Activated CD8-positive, alpha-beta T cell treated with anti-CD3 and anti-CD28 coated beads, Interleukin-2, amount 10 ng/mL, durations not matched to agents 7 days and 5 days (primary cell): Measurements from ENCODE around the gene COL16A1. TPM values are rescaled to one million over a fixed set of nuclear protein-coding genes. Genes with fewer than 3 reads are reported as not detected.

Experiments
- ATAC-seq: fragments of 150-1000 bp; cut with Tn5 transposase; one replicate; pipeline ENCODE4 v1.10.0; 2021; ENCODE audit warnings: moderate library complexity
- CTCF ChIA-PET: fragments of 350-600 bp; sonication (Branson Sonifier 250); formaldehyde crosslinking; loops from one replicate; lab custom pipeline; 2021; ENCODE audit warnings: antibody characterized with exemption; lab: Charles Lee
- POLR2A ChIA-PET: fragments of 350-600 bp; sonication (Branson Sonifier 250); formaldehyde crosslinking; loops from one replicate; lab custom pipeline; 2021; ENCODE audit warnings: antibody characterized with exemption; lab: Charles Lee
- DNase-seq: peaks from one replicate; pipeline ENCODE4 v3.0.0-alpha.2; 2020
- H3K27ac Mint-ChIP-seq: one replicate; pipeline ENCODE4 v1.8.0; 2021; ENCODE audit warnings: mild to moderate bottlenecking, mixed read lengths
- H3K27me3 Mint-ChIP-seq: one replicate; pipeline ENCODE4 v1.8.0; 2021; ENCODE audit warnings: low read depth, mixed read lengths
- H3K36me3 Mint-ChIP-seq: one replicate; pipeline ENCODE4 v1.8.0; 2021; ENCODE audit warnings: low read depth, mixed read lengths
- H3K4me1 Mint-ChIP-seq: one replicate; pipeline ENCODE4 v1.8.0; 2021; ENCODE audit warnings: low read depth, mixed read lengths
- H3K4me3 Mint-ChIP-seq: one replicate; pipeline ENCODE4 v1.8.0; 2021; ENCODE audit warnings: mild to moderate bottlenecking, mixed read lengths
- H3K9me3 Mint-ChIP-seq: one replicate; pipeline ENCODE4 v1.8.0; 2022; ENCODE audit warnings: mixed read lengths; ENCODE audit not compliant: insufficient read depth
- total RNA-seq, 2 experiments: library from RNA; stranded (reverse); gene quantifications; one replicate each; pipeline ENCODE4 v1.2.3, GENCODE V29; 2021

Gene COL16A1
- total RNA-seq, 2 experiments from 2014 or later: not detected

GRCh38 chr1:31651089-31651420 is 52.8 kb downstream of the COL16A1 start:
- no peak overlapping the region for H3K27ac Mint-ChIP-seq
- no peaks in the 10 kb centered on the region for H3K9me3 Mint-ChIP-seq
- no peaks in the 10 kb centered on the region for H3K27me3 Mint-ChIP-seq
- DNase-seq (no peak), ATAC-seq (no peak)
- H3K4me1 Mint-ChIP-seq: peaks cover 7% of the 10 kb centered on the region
- H3K36me3 Mint-ChIP-seq: no peaks in the 10 kb centered on the region
- no peak overlapping the region for H3K4me3 Mint-ChIP-seq
- CTCF ChIA-PET: interaction anchor here (1.0 kb wide), 1 partner anchor 33 kb away, joined by 3 read pairs; no protein-coding TSS in a partner anchor
- POLR2A ChIA-PET: interaction anchor here (0.8 kb wide), 1 partner anchor 81 kb away, joined by 3 read pairs; no protein-coding TSS in a partner anchor

GRCh38 chr1:31650161-31651088 is 53.4 kb downstream of the COL16A1 start:
- H3K4me3 Mint-ChIP-seq: no peak overlapping the region
- H3K9me3 Mint-ChIP-seq: no peaks in the 10 kb centered on the region
- ChIA-PET POLR2A (interaction anchor here (0.8 kb wide), 1 partner anchor 82 kb away, joined by 3 read pairs; no protein-coding TSS in a partner anchor), CTCF (interaction anchor here (1.0 kb wide), 1 partner anchor 32 kb away, joined by 3 read pairs; no protein-coding TSS in a partner anchor)
- H3K27me3 Mint-ChIP-seq: no peaks in the 10 kb centered on the region
- ATAC-seq (no peak), DNase-seq (no peak)
- H3K27ac Mint-ChIP-seq: no peak overlapping the region
- H3K4me1 Mint-ChIP-seq: peaks cover 14% of the 10 kb centered on the region
- H3K36me3 Mint-ChIP-seq: no peaks in the 10 kb centered on the region

GRCh38 chr1:31648641-31649357 is 55.0 kb downstream of the COL16A1 start:
- no peak overlapping the region for H3K27ac Mint-ChIP-seq
- DNase-seq: no peak
- H3K36me3 Mint-ChIP-seq: no peaks in the 10 kb centered on the region
- CTCF ChIA-PET: interaction anchor here (1.4 kb wide), 1 partner anchor 85 kb away, joined by 3 read pairs; no protein-coding TSS in a partner anchor
- H3K4me1 Mint-ChIP-seq: peaks cover 21% of the 10 kb centered on the region
- ATAC-seq: no peak
- H3K4me3 Mint-ChIP-seq: no peak overlapping the region
- H3K9me3 Mint-ChIP-seq: no peaks in the 10 kb centered on the region
- POLR2A ChIA-PET: interaction anchor here (0.6 kb wide), 1 partner anchor 62 kb away, joined by 4 read pairs; no protein-coding TSS in a partner anchor
- H3K27me3 Mint-ChIP-seq: no peaks in the 10 kb centered on the region

- H3K27ac Mint-ChIP-seq: no peak overlapping the region
- peaks cover 26% of the 10 kb centered on the region for H3K4me1 Mint-ChIP-seq
- no peaks in the 10 kb centered on the region for H3K9me3 Mint-ChIP-seq
- CTCF ChIA-PET: interaction anchor here (0.7 to 1.4 kb wide), 2 partner anchors 30 to 85 kb away, joined by 3 read pairs; no protein-coding TSS in a partner anchor
- no peak overlapping the region for H3K4me3 Mint-ChIP-seq
- no peak for ATAC-seq
- no peak for DNase-seq
- no peaks in the 10 kb centered on the region for H3K36me3 Mint-ChIP-seq
- no peaks in the 10 kb centered on the region for H3K27me3 Mint-ChIP-seq
- POLR2A ChIA-PET: interaction anchor here (0.6 kb wide), 1 partner anchor 62 kb away, joined by 4 read pairs; no protein-coding TSS in a partner anchor
Observed at GRCh38 chr1:31648190-31648589, 55.6 kb downstream of the COL16A1 start.

GRCh38 chr1:31647106-31647505 is 56.7 kb downstream of the COL16A1 start:
- Mint-ChIP-seq H3K9me3 (no peaks in the 10 kb centered on the region), H3K4me3 (no peak overlapping the region), H3K36me3 (no peaks in the 10 kb centered on the region), H3K4me1 (peaks cover 26% of the 10 kb centered on the region), H3K27ac (no peak overlapping the region), H3K27me3 (no peaks in the 10 kb centered on the region)
- ChIA-PET POLR2A (no interaction called here), CTCF (interaction anchor here (1.4 to 2.1 kb wide), 2 partner anchors 84 to 142 kb away, joined by 3 to 7 read pairs; no protein-coding TSS in a partner anchor)
- DNase-seq: no peak
- no peak for ATAC-seq

GRCh38 chr1:31646259-31646960 is 57.4 kb downstream of the COL16A1 start:
- Mint-ChIP-seq H3K36me3 (no peaks in the 10 kb centered on the region), H3K4me3 (peak overlapping the region; percentile 91), H3K4me1 (peaks cover 26% of the 10 kb centered on the region), H3K27ac (peak overlapping the region; percentile 100), H3K27me3 (no peaks in the 10 kb centered on the region), H3K9me3 (no peaks in the 10 kb centered on the region)
- ChIA-PET POLR2A (no interaction called here), CTCF (interaction anchor here (0.8 to 2.1 kb wide), 2 partner anchors 9 to 143 kb away, joined by 4 to 7 read pairs; no protein-coding TSS in a partner anchor)
- DNase-seq (no peak), ATAC-seq (no peak)

GRCh38 chr1:31645274-31645568 is 58.6 kb downstream of the COL16A1 start:
- Mint-ChIP-seq H3K27ac (peak overlapping the region; percentile 100), H3K4me3 (peak overlapping the region; percentile 91), H3K27me3 (no peaks in the 10 kb centered on the region), H3K4me1 (peaks cover 26% of the 10 kb centered on the region), H3K36me3 (no peaks in the 10 kb centered on the region), H3K9me3 (no peaks in the 10 kb centered on the region)
- ChIA-PET POLR2A (interaction anchor here (0.5 to 1.9 kb wide), 13 partner anchors 10 to 368 kb away, joined by 3 to 10 read pairs (median 3); partner anchors contain the start of genes PTP4A2, SNRNP40 and ZCCHC17), CTCF (interaction anchor here (0.9 to 3.4 kb wide), 7 partner anchors 12 to 144 kb away, joined by 3 to 20 read pairs (median 5); no protein-coding TSS in a partner anchor)
- ATAC-seq: no peak
- DNase-seq: no peak

- Mint-ChIP-seq H3K4me3 (peak within 1 kb of the TSS; percentile 91), H3K36me3 (no peaks in the 10 kb centered on the region), H3K27me3 (no peaks in the 10 kb centered on the region), H3K27ac (peak within 1 kb of the TSS; percentile 100), H3K9me3 (no peaks in the 10 kb centered on the region), H3K4me1 (peaks cover 26% of the 10 kb centered on the region)
- ATAC-seq (peak; percentile 84), DNase-seq (peak; percentile 99)
- ChIA-PET POLR2A (interaction anchor here (0.5 to 1.9 kb wide), 15 partner anchors 9 to 369 kb away, joined by 3 to 10 read pairs (median 3); partner anchors contain the start of genes PTP4A2, SNRNP40 and ZCCHC17), CTCF (interaction anchor here (0.7 to 3.4 kb wide), 11 partner anchors 12 to 391 kb away, joined by 3 to 20 read pairs (median 4); no protein-coding TSS in a partner anchor)
Observed at GRCh38 chr1:31644560-31645273, 59.1 kb downstream of the COL16A1 start, which contains the start of gene PEF1. TSS of gene PEF1 (minus strand) at chr1:31644876. CDS start at chr1:31644864, 12 bp downstream.

- no peaks in the 10 kb centered on the region for H3K9me3 Mint-ChIP-seq
- POLR2A ChIA-PET: interaction anchor here (0.6 to 1.9 kb wide), 7 partner anchors 9 to 246 kb away, joined by 3 to 10 read pairs (median 4); no protein-coding TSS in a partner anchor
- DNase-seq (no peak), ATAC-seq (no peak)
- H3K27me3 Mint-ChIP-seq: no peaks in the 10 kb centered on the region
- peak overlapping the region; percentile 100 for H3K27ac Mint-ChIP-seq
- CTCF ChIA-PET: interaction anchor here (0.7 to 3.4 kb wide), 9 partner anchors 11 to 391 kb away, joined by 3 to 20 read pairs (median 4); no protein-coding TSS in a partner anchor
- no peaks in the 10 kb centered on the region for H3K36me3 Mint-ChIP-seq
- peaks cover 26% of the 10 kb centered on the region for H3K4me1 Mint-ChIP-seq
- peak overlapping the region; percentile 91 for H3K4me3 Mint-ChIP-seq
Observed at GRCh38 chr1:31643976-31644559, 59.7 kb downstream of the COL16A1 start.

GRCh38 chr1:31642897-31643296 is 60.9 kb downstream of the COL16A1 start:
- no peak for ATAC-seq
- DNase-seq: no peak
- ChIA-PET CTCF (interaction anchor here (0.7 to 3.4 kb wide), 3 partner anchors 10 to 174 kb away, joined by 3 to 20 read pairs (median 5); no protein-coding TSS in a partner anchor), POLR2A (interaction anchor here (1.5 kb wide), 1 partner anchor 11 kb away, joined by 5 read pairs; no protein-coding TSS in a partner anchor)
- Mint-ChIP-seq H3K27me3 (no peaks in the 10 kb centered on the region), H3K9me3 (no peaks in the 10 kb centered on the region), H3K4me1 (peaks cover 36% of the 10 kb centered on the region), H3K36me3 (no peaks in the 10 kb centered on the region), H3K27ac (no peak overlapping the region), H3K4me3 (no peak overlapping the region)
